Measurements from ENCODE around the gene AGAP1.

The AGAP1 gene

DNA sequence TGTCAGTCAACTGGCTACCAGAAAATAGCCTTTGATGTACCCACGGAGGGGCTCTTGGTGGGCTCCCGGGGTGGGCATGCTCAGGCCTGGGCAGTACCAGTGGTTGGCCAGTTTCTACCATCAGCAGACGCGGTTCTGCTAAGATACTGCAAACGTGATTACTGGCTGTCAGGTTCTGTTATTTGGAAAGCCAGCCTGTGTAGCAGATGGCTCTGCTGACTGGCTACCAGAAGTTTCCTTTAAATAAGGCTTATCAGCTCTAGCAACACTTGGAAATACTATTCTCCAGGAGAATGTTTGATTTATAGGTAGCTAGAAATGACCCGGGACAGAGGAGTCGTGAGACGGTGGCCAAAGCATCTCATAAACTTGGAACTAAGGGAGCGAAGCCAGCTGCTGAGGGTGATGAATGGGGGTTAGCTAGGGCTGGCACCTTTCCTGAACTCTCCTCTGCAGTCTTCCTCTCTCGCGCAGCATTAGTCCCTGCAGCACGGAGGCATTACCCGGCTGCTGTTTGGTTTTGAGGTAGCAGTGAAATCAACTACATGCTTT is 171.9 kb downstream of the AGAP1 start:
- DNase-seq (ENCODE audit: low read depth in 2 of 2): no peak

DNA sequence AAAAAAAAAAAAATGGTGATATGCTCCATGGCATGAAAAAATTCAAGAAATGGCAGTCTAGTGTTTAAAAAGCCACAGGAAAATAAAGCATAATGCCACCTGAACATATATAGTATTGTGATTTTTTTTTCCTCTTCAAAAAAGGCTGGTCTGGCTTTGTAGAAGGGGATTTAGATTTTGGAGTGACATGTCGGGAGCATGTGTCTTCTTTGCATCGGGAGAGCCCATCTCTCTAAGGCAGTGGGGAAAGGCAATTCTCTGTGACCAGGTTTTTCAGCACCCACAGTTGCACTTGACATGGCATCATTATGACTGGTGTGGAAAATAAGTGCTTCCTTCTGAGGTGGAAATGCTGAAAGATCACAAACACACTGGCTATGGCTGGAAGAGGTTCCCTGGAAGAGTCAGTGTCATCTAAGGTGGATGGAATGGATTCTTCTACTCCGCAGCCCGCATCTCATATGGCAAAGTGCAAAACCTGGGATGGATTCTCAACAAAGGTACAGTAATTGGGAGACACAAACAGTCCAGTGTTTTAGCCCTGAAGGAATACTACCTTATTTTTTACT is 172.5 kb downstream of the AGAP1 start:
- DNase-seq (ENCODE audit: low read depth in 2 of 2): no peak

DNA sequence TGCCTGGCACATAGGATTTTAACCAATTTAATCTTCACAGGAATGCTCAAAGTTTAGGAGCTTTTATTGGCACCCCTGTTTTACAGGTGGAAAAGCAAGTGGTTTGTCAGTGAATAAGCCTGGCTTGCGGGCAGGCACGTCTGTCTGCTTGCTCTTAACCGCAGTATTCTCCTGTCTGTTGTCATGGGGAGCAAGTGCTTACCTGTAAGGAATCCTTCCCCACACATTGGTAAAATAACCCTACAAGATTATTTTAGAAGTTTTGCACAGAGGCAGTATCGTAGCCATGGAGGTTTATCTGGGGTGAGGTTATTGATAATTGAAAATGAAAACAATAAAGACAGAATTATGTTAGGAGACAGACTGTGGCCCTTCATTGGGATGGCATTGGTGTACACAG is 174.9 kb downstream of the AGAP1 start:
- no peak for DNase-seq (ENCODE audit: low read depth in 2 of 2)

DNA sequence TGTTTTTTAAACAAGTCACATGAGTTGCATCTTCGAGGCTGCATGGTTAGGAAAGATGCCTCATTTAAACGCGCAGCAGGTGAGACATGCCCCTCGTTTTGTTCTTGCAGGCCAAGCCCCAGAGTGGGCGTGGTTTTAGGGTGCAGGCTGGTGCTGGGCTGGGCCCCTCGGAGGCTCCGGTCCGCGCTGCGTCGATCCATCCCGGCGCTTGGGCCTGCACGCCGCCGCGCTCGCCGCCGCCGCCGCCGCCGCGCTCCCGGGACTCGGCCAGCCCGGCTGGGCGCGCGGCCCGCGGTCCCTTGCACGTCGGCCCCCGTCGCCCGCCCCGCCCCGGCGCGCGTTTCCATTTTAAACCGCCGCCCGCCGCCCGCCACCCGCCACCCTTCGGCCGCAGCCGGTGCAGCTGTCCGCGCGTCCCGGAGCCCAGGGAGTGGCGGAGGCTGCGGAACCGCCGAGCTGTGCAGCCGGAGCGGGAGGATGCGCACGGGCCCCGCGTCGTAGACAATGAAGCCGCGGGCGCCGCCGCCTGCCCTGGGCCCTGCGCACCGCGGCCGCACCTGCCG is 175.5 kb downstream of the AGAP1 start:
- no peak for DNase-seq (ENCODE audit: low read depth in 2 of 2)

DNA sequence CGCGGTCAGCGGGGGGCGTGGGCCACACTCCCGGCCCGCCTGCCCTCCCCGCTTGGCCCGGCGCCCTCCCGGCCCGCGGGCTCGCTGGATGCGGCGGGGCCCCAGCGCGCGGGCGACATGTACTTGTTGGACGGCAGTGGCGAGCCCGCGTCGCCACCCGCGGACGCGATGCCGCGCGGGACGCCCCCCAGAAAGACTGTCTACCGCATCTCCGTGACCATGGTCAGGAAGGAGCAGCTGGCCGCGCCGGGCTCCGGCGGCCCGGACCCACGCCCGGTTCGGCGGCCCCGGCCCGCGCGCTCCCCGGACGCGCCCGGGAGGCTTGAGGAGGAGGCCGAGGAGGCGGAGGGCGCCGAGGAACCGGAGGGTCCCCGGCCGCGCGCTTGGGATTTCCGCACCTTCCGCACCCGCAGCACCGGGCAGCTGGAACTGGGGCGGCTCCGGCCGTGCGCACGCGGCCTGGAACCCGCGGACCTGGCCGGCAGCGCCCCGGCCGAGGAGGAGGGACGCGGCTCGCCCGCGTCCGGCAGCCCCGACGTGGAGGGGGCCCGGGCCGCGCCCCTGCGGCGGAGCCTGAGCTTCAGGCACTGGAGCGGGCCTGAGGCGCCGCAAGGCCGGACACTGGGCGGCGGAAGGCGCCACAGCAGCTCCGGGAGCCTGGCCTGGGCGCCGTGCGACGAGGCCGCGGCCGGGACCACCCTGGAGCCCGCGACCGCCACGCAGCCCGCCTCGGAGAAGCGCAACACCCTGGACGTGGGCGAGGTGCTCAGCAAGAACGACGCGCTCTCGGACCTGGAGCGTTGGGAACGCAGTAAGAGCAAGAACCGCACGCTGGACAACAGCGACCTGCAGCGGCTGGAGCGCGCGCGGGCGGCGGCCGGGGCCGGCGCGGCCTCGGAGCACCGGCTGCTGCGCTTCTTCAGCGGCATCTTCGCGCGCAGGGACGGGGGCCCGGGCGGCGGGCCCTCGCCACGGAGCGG is 176.4 kb downstream of the AGAP1 start:
- DNase-seq (ENCODE audit: low read depth in 2 of 2): no peak

DNA sequence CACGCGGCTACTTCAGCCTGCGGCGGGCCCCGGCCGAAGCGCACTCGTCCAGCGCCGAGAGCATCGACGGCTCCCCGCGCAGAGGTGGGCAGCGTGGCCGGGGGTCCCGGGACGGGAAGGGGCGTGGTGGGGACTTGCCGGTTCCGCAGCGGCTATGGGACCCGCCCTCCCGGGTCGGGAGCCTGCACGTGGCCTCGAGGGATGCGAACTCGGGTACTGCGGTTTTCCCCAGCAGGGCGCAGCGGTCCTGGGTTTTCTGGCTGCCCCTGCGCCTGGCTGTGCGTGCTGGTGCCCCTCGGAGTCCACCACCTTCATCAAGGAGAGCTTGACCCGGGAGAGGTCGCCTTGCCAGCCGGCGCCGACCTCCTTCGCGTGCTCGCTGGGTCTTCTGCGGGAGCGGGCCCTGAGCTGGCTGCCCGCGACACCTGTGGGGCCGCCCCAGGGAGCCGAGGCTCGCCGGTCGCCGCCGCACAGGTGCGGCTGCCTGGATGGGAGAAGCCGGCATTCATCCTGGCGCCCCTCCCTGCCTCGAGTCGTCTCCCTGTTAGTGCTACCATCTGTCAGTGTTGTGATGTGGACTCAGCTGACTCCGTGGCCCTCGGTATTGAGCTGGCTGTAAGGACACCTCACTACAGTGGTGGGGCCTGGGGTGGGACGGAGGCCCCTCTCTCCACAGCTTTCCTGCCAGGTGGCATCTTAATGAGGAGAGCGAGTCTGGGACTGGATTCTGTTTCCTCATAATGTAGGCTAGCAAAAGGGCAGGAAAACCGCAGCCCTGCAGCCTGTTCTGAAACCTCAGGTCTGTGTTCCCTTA is 177.3 kb downstream of the AGAP1 start:
- no peak for DNase-seq (ENCODE audit: low read depth in 2 of 2)

DNA sequence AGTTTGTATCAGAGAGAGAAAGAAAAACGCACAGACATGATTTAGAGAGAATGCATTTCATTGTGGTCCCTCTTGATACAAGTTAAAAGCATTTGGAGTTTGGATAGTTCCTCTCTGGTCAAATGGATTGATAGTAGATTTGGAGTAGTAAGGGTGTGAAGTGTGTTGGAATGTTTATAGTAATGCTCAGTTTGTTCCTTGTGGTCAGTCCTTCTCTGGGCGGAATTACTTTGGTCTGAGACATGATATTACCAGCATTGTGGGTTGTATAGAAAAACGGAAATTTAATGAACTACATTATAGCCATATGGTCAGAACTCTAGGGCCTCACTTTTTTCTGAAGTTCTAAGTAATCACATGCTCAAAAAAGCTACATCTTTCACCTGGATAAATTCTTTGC is 178.9 kb downstream of the AGAP1 start:
- no peak for DNase-seq (ENCODE audit: low read depth in 2 of 2)

DNA sequence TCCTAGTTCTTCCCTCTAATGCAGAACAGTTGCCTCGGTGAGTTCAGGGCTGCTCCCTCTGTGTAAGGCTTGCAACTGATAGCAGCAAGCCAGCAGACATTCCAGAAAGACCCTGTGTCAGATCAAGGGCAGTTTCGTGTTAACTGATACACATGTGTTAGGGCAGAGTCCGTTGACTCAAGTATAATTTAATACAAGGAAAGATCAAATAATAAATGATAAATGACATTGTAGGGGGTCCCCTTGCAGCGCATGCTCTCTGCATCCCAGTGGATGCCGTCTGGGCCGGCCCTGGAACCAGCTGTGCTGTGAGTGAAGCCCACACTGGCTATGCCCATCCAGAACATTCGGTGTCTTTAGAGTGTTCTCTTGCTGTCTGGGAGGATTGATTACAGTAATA is 180.3 kb downstream of the AGAP1 start:
- DNase-seq (ENCODE audit: low read depth in 2 of 2): no peak

DNA sequence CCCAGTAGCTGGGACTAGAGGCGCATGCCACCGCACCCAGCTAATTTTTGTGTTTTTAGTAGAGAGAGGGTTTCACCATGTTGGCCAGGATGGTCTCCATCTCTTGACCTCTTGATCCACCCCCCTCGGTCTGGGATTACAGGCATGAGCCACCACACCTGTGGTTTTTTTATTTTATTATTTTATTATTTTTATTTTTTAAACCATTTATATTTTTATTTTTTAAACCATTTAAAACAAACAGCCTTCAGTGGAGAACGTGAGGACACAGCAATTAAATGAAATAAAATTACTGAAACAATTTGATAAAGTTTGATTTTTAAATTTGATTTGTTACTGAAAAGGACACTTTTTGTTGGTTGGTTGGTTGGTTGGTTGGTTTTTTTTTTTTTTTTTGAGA is 181.0 kb downstream of the AGAP1 start:
- DNase-seq (ENCODE audit: low read depth in 2 of 2): no peak

DNA sequence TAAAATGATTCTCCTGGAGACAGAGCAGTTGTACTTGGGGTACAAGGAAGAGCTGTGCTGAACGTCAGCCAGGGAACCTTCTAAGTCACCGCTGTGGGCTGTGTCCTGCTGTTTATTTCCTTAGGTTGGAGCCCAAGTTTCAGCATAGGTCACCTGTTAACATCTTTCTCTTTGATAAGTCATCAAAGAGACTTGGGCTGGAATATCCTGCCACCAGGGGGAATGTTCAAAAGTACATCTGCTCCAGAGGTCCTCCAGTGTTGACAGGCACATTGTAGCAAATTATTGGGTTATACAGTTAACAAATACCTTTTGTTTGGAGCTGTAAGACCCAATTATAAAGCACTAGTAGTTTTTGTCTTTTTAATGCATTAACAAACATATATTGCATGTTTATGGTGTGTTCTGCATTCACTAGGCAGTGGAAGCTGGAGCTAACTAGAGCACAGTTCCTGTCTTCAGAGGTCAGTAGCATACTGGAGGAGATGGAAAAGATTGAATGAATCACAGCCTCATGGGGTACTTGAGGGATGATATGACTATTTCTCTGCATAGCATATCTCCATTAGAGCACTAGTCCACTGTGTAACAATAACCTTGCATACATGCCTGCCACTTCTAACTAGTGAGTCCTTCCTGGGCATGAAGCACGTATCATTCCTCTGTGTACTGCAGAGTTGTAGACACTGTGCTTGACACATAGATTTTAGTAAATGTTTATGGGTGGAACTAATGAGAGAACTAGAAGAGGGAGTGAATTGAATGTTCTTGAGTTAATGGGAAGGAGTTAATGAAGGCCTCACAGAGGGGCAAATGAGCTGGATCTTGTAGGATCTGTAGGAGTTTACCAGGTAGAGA is 182.1 kb downstream of the AGAP1 start:
- DNase-seq (ENCODE audit: low read depth in 2 of 2): no peak

DNA sequence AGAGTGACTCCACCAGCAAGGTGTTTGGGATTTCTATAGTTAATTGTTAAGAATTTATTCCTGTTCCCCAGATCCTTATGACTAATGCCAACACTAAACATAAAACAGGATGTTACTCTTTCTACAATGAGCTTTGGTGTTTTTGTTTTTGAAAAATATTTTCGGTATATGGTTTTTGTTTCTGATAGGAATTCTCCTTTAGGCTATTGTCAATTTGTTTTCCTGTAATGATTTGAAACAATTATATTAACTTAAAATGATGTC is 182.6 kb downstream of the AGAP1 start:
- no peak for DNase-seq (ENCODE audit: low read depth in 2 of 2)

DNA sequence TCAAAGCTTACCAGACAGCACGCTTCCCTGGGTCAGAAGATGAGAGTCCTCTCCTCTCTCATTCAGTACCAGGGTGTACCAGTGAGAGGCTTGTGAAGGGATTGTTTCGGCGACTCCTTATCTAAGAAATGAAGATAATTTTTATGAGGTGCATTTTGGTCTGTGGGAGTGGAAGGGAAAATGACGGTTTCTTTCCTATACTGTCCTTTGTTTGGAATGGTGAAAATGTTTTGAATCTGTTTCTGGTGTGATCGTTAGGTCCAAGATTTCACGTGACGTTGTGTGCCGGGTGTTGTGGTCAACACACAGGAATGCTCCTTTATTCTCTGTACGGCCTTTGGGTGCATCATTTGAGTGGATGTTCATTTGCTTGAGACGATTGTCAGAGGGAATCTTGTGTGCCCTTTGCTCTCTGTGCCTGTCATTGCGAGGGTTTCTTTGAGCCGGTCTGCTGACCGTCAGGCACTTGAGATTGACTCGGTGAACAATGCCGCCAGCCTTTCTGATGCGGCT is 183.5 kb downstream of the AGAP1 start:
- no peak for DNase-seq (ENCODE audit: low read depth in 2 of 2)

DNA sequence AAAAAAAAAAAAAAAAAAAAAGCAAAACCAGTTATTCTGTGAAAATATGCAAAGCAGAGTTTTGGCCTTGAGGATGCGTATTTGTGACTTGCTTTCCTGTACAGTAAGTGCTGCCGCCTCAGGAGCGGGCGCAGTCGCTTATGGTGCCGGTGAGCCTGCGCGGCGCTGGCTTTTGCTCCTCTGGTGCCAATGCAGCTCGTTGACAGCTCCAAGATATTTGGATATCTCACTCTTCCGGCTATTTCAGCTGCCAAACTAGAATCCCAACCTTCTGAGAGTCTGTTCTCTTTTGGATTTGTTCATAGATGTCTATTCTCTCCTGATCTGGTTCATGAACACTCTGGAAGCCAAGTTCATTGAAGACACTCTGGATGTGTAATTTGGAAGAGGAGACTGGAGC is 184.1 kb downstream of the AGAP1 start:
- DNase-seq (ENCODE audit: low read depth in 2 of 2): no peak

DNA sequence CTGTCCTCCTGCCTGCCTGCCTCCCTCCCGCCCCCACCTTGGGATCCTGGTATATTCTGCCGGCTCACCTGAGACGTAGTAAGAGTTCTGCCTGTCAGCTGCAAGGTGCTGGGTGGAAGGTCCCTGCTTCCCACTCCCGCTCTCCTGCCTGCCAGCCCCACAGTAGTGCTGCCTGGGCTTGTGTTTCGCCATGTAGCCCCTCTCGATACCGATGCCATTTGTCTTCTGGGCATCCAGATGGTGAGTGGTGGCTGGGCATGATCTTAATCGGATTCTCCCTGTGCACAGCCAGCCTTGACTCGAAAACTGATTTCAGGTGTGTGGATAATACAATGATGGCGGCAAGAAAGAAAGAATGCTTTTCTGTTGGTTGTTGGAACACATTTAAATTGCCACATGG is 184.9 kb downstream of the AGAP1 start:
- no peak for DNase-seq (ENCODE audit: low read depth in 2 of 2)

DNA sequence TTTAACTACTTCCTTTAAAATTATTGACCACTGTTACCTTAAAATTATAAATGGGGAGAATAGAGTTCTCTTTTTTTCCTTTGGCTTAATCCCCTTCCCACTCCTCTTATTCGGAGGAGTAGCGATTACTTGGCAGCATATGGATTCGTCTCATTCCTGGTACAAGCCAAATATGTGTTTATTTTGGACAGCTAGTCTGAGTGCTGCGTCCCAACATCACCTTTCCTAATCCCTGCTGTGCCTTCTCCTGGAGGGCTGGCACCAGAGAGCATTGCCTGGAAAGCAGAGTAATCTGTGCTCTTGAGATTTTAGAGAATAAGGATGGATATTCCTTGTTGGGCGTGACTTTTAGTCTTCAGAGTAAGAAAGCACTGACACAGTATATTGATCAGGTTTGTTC is 185.6 kb downstream of the AGAP1 start:
- DNase-seq (ENCODE audit: low read depth in 2 of 2): no peak

DNA sequence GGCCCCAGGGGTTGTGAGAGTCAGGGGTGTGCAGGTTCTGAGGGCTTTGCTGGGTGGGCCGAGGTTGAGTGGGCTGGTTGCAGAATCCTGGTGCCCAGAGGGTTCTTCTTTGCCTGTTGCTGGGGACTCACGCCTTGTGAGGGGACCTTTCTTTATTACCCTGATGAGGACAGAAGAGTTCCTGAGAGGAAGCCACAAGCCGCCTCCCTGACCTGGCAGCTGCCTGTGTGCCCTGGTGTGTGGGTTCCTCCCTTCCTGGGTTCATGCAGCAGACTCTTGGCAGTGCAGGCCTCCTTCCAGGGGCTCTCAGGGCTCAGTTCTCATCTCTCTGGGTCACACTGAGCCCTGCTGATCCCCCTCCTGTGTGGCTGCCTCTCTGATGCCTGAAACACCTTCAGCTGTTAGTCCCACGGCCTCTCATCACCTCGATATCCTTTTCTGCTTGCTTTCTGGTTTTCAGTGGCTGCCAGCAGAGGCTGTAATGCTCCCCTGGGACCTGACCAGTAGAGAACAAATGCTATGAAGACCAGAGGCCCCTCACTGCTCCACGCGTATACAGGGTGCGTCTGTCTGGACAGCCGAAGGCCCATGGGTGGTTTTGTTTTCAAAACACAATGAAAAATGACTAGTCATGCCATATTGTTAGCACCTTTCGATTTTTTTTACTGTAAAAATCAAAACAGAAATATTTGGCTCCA is 191.3 kb downstream of the AGAP1 start:
- DNase-seq (ENCODE audit: low read depth in 2 of 2): no peak

DNA sequence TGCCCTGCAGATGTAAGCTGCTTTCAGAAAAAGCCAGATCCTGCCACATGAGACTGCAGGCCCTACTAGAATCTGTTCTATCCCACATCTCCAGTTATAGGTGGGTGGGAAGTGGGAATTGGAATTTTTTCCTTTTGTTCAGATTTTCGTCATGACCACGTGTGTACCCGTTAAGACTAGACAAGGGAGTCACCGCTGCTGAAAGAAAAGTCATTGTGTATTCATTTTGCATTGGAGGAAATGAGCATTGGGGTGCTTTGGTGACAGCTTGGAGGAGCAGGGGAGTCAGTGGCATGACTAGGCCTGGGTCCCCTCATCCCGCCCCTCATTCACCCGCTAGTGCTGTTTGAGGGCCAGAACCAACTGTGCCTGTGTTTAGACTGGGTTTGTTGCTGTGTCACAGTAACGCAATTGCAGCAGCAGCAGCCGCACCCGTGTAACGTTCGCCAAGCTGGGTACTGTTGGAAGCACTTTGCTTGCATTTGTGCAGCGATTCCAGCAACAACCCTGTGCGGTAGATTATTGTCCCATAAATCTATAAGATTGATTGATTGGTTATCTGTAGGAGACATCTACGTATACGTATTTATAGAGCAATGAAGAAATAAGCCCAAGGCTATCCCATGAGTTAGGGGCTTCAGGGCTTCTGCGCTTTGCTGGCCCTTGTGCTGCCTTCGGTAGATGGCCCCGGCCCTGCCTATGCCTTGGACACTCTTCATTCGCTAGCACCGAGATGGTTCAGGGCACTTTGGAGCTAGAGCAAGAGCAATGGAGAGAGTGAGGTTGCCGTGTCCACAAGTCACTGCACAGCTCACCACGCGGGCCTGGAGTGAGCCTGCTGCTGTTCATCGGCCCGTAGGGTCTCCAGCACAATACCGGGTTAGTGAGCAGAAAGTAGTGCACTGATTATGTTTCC is 194.9 kb downstream of the AGAP1 start:
- DNase-seq (ENCODE audit: low read depth in 2 of 2): no peak

DNA sequence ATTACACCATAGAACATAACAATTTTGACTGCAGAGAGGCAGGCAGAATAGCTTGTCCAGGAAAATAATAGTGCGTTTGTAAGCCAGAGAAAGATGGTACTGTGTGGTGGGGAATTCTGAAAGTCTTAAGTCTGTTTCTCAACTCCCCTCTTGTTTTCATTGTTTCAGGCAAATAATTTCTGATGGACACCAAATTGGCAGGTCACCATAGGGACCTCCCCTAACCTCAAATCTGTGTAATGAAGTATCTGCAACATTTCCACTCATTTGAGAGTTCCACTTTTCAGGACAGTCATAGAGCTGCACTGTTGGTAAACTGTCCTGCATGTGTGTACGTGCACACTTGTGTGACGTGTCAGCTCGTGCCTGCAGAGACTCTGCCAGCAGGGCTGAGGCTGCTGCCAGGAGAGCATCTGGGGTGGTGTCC is 195.6 kb downstream of the AGAP1 start:
- DNase-seq (ENCODE audit: low read depth in 2 of 2): no peak

DNA sequence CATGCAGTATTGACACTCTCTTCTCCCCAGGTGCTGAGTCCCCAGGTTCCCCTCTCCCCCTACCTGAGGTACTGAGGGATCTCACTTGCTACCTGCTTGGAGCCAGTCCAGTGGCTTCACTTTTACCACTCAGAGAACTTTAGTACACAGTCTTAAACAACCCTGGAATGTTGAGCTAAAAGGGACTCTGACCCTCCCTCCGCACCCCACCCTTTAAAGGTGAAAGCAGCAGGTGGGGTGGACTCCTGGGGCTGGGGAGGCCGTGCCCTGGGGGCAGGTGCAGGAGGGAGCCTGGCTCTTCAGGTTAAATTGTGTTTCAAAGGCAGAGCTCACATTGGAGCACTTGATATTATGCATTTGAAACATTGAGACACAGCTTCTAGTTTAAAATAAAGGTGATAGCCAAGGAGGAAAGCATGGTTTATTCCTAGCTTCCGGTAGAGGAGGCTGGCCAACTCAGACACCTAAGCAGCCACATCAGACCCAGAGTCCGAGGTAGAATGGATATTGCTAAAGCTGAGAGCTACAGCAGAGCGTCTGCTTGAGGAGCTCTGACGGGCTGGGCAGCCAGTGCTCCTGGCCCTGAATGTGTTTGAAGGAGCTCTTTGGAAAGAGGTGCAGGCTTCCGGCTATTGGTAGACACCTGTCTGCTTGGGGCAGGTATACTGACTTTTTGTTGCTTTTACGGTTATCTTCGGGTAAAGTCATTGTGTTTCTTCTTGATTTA is 196.4 kb downstream of the AGAP1 start:
- no peak for DNase-seq (ENCODE audit: low read depth in 2 of 2)
